Measurements from ENCODE around the gene ANXA5.
A peak's percentile ranks its signal among the peaks of the same experiment; 100 is the strongest.

ANXA5 gene

GRCh38 chr4:121711263-121712000 lies 14.7 kb upstream of the ANXA5 start:
- DNase-seq: no peak

DNA sequence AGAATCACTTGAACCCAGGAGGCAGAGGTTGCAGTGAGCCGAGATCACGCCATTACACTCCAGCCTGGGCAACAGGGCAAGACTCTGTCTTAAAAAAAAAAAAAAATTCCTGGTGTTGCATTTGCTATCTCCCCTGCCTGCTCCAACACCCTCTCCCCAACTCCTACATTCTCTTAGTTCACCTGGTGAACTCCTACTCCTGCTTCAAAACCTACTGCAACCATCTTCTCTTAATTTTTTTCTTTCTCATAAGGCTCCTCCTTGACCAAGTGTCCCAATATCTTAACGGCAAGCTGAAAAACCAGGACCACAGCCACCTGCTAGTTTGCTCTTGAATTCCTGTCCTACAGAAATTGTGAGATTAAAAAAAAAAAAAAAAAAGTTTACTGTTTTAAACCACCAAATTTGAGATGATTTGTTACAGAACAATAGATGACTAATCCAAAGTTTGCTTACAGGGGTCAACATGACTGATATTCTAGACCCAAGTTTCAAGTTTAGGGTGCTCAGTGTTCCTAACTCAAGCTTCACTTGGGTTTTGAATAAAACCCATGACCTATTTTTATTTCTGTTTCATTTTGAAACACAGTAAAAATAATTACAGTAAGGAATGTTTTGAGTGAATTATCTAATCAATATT lies 13.1 kb upstream of the ANXA5 start:
- no peak for DNase-seq

GRCh38 chr4:121707344-121707743 lies 10.6 kb upstream of the ANXA5 start:
- no peak for DNase-seq

DNA sequence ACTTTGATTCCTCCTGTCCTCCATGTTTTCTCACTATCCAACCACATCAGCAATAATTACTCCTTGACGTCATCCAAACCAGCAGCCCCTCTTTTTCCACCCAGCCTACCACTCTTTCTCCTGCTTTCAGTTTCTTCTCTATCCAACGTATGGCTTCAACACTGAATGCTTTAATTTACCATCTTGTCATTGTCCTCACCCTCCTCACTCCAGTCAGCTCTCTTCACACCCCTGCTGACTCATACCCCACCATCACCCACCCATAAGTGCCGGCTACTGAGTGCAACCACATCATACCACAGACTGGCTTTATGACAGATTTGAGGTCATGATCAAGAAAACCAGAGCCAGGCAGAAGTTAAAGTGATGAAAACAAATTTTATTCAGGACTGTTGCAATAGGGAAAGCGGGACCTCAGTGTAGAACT lies 9.8 kb upstream of the ANXA5 start:
- no peak for DNase-seq

GRCh38 chr4:121705521-121705920 lies 8.7 kb upstream of the ANXA5 start:
- no peak for DNase-seq

- DNase-seq: no peak
Observed at GRCh38 chr4:121702136-121702535, 5.4 kb upstream of the ANXA5 start.

DNA sequence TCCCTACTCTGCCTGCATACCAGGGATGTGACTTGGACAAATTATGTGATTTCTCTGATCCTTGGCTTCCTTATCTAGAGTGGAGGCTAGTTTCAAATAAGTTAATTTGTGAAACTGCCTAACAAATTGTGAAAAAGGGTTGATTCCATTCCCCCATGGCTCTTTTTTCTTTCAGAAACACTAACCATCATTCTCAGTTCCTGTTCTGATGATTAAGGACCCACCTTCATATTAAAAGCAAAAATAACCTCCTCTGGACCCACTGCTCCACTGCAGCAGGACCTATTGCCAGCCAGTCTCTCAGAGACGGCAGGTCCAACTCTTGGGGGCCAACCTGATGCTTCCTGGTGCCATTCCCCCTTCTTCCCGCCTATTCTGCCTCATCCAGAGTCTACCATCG lies 4.5 kb upstream of the ANXA5 start:
- no peak for DNase-seq

GRCh38 chr4:121698236-121698671 lies 1.5 kb upstream of the ANXA5 start:
- no peak for DNase-seq

- DNase-seq: no peak
Observed at GRCh38 chr4:121697564-121697963, 784 bp upstream of the ANXA5 start.

GRCh38 chr4:121696170-121696580 lies 605 bp downstream of the ANXA5 start:
- DNase-seq: peak; percentile 33

DNA sequence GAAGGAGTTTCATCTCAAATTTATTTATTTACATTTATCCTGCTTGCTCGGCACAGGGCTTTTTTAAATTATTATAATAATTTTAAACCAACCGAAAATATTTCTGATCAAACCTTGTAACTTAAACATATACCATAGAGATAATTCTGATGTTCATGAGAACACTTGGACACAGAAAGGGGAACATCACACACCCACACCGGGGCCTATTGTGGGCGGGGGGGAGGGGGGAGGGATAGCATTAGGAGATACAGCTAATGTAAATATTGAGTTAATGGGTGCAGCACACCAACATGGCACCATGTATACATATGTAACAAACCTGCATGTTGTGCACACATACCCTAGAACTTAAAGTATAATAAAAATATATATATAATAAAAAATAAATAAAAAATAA lies 2.9 kb downstream of the ANXA5 start:
- DNase-seq: no peak

GRCh38 chr4:121693450-121693849 lies 3.3 kb downstream of the ANXA5 start:
- no peak for DNase-seq

GRCh38 chr4:121692261-121692660 lies 4.5 kb downstream of the ANXA5 start:
- DNase-seq: no peak

- DNase-seq: no peak
Observed at GRCh38 chr4:121690001-121690400, 6.8 kb downstream of the ANXA5 start.

GRCh38 chr4:121688701-121689100 lies 8.1 kb downstream of the ANXA5 start:
- no peak for DNase-seq

DNA sequence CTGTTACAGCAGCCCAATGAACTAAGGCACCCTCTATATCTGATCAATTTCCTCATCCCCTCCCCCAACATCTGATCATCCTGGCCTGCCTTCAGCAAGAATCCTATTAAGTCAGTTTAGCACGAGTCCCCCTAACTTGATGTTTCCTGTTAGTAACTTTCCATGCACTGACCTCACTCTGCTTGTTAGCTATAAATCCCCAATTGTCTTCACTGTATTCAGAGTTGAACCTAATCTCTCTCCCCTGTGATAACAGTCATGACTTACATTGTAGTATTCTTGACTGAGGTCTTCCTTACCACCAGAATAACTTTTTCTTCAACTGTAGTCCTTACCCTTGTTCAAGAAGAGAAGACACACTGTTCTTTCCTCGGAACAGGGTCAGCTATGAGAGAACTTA lies 8.5 kb downstream of the ANXA5 start:
- DNase-seq: no peak

GRCh38 chr4:121686255-121686654 lies 10.5 kb downstream of the ANXA5 start:
- no peak for DNase-seq

DNA sequence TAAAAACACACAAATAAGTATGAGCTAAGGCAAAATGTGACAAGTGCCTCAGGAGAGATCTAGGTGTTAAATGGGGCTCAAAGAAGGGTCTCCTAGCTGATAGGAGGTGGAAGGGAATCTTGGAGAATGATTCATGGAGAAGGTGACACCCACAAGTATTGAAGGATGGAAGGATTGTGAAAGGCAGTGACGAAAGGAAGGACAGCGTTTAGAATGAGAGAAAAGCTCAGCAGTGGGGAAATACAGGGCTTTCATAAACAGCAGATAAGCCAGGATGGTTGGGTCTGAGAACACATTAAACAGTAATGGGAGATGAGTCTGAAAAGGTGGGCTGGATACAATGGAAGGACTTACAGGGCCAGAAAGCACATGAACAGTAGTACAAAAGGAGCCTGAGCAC lies 11.5 kb downstream of the ANXA5 start:
- DNase-seq: no peak

DNA sequence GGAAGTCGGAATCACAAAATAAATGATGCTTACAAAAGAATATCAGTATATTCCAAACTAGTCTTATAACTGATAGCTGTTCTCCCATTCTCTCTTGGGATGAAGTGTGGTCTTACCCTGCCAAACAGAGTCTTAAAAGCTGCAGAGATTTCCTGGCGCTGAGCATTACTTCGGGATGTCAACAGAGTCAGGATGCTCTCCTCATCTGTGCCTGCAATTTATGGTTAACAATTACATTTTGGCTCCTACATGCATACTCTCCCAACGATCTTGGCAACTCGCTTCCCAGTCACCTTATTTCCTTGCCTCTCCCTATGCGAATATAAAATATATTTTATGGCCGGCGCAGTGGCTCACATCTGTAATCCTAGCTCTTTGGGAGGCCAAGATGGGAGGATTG lies 12.2 kb downstream of the ANXA5 start:
- no peak for DNase-seq

- DNase-seq: no peak
Observed at GRCh38 chr4:121684016-121684415, 12.8 kb downstream of the ANXA5 start.

DNA sequence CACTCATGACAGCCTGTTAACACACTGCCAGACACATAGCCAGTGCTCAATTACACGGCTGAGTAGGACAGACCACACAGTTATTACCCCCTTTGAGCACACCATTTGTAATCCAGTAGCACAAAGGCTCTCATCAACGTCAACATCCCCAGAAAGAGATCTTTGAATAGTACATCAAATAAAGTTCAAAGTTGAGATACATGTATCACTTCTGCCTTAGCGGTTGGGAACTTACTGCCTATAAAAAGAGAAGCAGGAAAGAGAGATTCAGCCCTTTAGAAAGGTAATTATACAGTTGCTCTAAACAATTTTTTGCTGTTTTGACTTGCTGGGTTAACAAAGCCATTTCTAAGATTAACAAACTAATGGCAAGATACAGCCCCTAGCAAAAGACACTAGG lies 16.2 kb downstream of the ANXA5 start:
- no peak for DNase-seq

GRCh38 chr4:121679951-121680350 lies 16.8 kb downstream of the ANXA5 start:
- DNase-seq: no peak

DNA sequence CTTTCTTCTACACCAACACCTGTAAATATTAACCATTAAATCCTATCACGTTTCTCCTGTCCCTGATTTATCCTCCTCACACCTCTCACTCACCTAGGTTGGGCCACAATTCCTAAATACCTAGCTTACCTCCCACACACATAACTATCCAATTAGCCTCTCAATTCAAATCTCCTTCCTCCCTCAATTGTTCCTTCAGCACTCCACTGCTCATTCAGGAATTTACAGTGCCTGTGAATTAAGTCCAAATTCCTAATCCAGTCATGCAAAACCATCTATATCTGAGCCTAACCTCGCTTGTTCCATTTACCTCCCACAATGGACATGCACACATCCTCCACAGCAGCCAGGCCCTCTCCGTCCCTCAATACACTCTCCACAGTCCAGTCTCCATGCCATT lies 17.5 kb downstream of the ANXA5 start:
- no peak for DNase-seq

GRCh38 chr4:121677524-121677923 lies 19.3 kb downstream of the ANXA5 start:
- no peak for DNase-seq

Data from SIG-M5 (cell line).